Upper lobe of left lung (tissue), 4 donors: ENCODE results near the gene PNPLA1.

ENCODE experiments used
- CTCF ChIP-seq, 6 experiments: fragments of 450-650 bp in 4 of 6; fragments of 200-600 bp in 2 of 6; sonication (generic) in 2 of 6; IDR thresholded peaks; one replicate each; pipeline ENCODE4 v1.5.1; 2016 to 2019; ENCODE audit warnings: antibody characterized with exemption in 6 of 6
- EP300 ChIP-seq, 4 donors: sonication (generic); formaldehyde crosslinking; IDR thresholded peaks; one replicate each; pipeline ENCODE4 v1.5.1; 2017; ENCODE audit warnings: antibody characterized with exemption in 4 of 4, control low read depth in 2 of 4

DNA sequence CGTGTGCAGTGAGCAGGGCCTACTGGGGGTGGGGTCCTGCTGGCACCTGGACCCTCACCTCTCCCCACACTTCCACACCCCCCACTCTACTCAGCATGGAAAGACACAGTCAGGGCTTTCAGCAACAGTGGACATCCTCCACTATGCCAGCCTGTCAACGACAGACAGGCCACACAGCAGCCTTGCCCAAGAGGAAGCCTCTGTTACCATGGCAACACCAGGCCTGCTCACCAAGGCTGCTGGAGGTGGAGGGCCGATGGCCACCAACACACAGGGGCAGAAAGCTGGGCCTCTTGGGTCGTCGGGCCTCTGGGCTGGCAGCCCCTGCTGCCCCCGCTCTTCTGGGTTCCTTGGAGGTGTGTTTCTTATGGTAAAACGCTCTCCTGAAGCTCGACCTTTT, 53.2 kb downstream of the PNPLA1 start:
- TF ChIP-seq CTCF (IDR thresholded peaks at IDR 0.05), result no peak
- TF ChIP-seq EP300 (IDR thresholded peaks at IDR 0.05), result no peak
